ENCODE results near the gene TNFRSF19. TPM values are rescaled to one million over a fixed set of nuclear protein-coding genes. Genes with fewer than 3 reads are reported as not detected.
"Not testable (repeated sequence)": the region's sequence is repeated elsewhere in the genome, so short reads cannot be mapped to it uniquely, and the experiment has no call there.

Gene TNFRSF19, protein sequence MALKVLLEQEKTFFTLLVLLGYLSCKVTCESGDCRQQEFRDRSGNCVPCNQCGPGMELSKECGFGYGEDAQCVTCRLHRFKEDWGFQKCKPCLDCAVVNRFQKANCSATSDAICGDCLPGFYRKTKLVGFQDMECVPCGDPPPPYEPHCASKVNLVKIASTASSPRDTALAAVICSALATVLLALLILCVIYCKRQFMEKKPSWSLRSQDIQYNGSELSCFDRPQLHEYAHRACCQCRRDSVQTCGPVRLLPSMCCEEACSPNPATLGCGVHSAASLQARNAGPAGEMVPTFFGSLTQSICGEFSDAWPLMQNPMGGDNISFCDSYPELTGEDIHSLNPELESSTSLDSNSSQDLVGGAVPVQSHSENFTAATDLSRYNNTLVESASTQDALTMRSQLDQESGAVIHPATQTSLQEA
- total RNA-seq, result under 1 TPM; 0.06 to 0.08 TPM

DNA sequence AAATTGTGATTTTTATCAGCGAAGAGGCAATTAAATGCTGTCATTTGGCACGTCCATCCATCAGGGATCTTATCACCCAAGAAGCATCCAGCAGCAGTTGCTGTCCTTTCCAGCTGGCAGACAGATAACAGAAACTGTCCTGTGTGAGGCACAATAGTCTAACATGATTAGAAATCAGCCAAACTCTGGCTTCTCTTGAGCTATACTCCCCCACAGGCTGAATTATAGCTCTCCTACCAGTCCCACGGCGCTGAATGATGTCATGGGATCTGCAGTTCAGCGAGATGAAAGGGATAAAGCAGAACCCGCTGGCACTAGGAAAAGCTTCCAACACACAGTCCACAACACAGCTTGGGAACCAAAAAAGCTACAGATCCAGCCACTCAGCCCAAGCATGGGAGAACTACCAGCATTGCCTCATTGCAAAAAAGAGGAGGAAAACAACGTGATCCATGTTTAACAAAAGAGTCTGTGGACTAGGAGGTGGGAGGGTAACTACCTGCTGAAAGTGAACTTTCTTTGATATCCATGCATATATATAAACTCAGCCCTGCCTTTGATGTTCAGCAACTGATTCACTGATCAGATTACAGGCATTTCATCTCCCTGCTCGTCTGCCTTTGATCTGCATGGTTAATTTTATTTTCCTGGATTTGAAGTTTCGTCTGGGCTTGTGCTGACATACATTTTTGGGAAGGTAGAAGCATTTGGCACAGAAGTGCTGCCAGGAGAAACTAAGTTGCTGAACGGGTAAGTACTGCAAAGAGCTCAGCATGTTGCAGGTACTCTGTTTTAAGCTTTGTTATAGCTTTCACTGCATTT lies at the start of gene TNFRSF19:
TNFRSF19 (plus strand) TSS at position 314 of the 822 bp plus-strand sequence. CDS start 19,772 bp downstream, outside the sequence.
- Mint-ChIP-seq H3K27ac (no peak within 1 kb of the TSS), H3K27me3 (peaks cover 72% of the 10 kb centered on the region), H3K36me3 (no peaks in the 10 kb centered on the region), H3K4me1 (peaks cover 10% of the 10 kb centered on the region), H3K4me3 (no peak within 1 kb of the TSS), H3K9me3 (no peaks in the 10 kb centered on the region)
- DNase-seq, result no peak

DNA sequence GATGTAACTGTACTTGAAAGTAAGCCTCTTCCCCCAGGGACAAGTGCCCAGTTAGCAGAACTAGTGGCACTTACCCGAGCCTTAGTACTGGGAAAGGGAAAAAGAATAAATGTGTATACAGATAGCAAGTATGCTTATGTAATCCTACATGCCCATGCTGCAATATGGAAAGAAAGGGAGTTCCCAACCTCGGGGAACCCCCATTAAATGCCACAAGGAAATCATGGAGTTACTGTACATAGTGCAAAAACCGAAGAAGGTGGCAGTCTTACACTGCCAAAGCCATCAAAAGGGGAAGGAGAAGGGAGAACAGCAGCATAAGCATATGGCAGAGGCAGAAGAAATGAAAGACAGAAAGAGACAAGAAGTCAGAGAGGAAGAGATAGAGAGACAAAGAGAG lies 40.3 kb upstream of the TNFRSF19 start:
- H3K9me3 Mint-ChIP-seq, H3K27me3 Mint-ChIP-seq, H3K27ac Mint-ChIP-seq, DNase-seq, H3K4me3 Mint-ChIP-seq, H3K36me3 Mint-ChIP-seq, H3K4me1 Mint-ChIP-seq: not testable (repeated sequence)

DNA sequence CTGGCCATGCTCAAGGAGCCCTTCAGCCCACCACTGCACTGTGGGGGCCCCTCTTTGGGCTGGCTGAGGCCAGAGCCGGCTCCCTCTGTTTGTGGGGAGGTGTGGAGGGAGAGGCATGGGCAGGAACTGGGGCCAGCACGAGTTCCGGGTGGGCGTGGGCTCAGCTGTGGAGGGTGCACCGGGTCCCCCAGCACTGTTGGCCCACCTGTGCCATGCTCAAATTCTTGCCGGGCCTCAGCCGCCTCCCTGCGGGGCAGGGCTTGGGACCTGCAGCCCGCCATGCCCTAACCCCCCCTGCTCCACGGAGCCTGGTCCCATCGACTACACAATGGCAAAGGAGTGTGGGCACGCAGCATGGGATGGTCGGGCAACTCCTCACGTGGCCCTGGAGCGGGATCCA lies 38.8 kb upstream of the TNFRSF19 start:
- Mint-ChIP-seq H3K27ac (no peak overlapping the region), H3K27me3 (no peaks in the 10 kb centered on the region), H3K9me3 (peaks cover 2% of the 10 kb centered on the region), H3K4me1 (no peaks in the 10 kb centered on the region), H3K36me3 (no peaks in the 10 kb centered on the region), H3K4me3 (no peak overlapping the region)
- DNase-seq, result no peak

DNA sequence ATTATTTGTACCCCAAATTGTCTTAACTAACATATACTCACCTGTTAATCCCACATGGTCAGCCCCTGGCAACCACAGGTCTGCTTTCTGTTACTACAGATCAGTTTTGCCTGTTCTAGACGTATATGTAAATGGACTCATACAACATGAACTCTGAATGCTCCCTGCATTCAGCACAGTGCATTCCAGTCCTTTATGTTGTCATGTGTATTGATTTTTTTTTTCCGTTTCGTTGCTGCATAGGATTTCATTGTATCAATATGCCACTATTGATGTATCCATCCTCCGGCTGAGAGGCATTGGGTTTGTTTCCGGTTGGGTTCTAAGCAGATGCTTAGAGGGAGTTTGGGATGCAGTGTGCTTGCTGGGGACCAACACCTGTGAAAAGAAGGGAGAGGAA lies 36.1 kb upstream of the TNFRSF19 start:
- no peaks in the 10 kb centered on the region for H3K36me3 Mint-ChIP-seq
- no peak overlapping the region for H3K4me3 Mint-ChIP-seq
- H3K4me1 Mint-ChIP-seq, result no peaks in the 10 kb centered on the region
- H3K27ac Mint-ChIP-seq, result no peak overlapping the region
- peaks cover 4% of the 10 kb centered on the region for H3K27me3 Mint-ChIP-seq
- peaks cover 5% of the 10 kb centered on the region for H3K9me3 Mint-ChIP-seq
- DNase-seq, result no peak

DNA sequence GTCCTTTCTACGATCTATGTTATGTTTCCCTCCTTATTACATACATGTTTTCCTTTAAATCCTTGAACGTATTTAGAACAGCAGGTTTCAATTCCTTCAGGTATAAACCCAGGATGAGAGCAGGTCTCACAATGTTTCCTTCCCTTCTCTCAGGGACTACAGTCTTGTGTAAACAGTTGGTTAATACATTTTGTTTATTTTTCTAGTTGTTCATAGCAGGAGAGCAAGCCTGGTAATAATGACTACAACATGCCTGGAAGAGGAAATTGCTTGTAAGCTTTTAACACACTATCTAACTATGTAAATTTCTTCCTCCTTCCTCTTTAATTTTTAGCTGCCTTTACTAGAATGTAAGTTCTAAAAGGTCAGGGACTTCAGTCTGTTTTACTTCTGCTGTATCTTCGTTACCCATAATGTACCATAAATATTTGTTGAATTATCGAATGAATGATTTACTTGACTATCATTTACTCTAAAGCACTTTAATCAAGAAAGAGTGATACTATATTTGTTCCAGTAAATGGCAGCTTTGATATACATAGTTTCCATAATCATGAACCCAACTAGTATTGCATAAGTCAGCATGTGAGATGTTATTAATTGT lies 28.9 kb upstream of the TNFRSF19 start:
- Mint-ChIP-seq H3K27me3 (peaks cover 16% of the 10 kb centered on the region), H3K9me3 (peaks cover 3% of the 10 kb centered on the region), H3K27ac (no peak overlapping the region), H3K36me3 (no peaks in the 10 kb centered on the region), H3K4me1 (no peaks in the 10 kb centered on the region), H3K4me3 (no peak overlapping the region)
- no peak for DNase-seq

DNA sequence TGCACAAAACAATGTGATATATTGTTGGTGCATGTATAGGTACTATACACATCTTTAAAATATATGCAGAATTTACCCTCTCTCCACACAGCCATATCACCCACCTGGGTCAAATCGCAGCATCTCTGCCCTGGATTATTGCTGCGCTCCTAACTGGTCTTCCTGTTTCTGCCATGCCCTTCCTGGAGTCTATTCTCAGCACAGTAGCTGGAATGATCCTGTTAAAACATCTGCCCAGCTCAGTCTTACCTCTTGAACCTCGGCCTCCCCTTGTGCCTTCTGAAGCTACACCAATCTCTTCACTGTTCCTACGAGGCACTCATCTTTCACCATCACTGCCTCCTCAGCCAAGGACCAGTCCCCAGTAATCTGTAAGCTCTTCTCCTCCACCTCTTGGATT lies 25.5 kb upstream of the TNFRSF19 start:
- Mint-ChIP-seq H3K9me3 (no peaks in the 10 kb centered on the region), H3K36me3 (no peaks in the 10 kb centered on the region), H3K4me1 (no peaks in the 10 kb centered on the region), H3K27ac (no peak overlapping the region), H3K4me3 (no peak overlapping the region), H3K27me3 (peaks cover 37% of the 10 kb centered on the region)
- DNase-seq, result no peak

DNA sequence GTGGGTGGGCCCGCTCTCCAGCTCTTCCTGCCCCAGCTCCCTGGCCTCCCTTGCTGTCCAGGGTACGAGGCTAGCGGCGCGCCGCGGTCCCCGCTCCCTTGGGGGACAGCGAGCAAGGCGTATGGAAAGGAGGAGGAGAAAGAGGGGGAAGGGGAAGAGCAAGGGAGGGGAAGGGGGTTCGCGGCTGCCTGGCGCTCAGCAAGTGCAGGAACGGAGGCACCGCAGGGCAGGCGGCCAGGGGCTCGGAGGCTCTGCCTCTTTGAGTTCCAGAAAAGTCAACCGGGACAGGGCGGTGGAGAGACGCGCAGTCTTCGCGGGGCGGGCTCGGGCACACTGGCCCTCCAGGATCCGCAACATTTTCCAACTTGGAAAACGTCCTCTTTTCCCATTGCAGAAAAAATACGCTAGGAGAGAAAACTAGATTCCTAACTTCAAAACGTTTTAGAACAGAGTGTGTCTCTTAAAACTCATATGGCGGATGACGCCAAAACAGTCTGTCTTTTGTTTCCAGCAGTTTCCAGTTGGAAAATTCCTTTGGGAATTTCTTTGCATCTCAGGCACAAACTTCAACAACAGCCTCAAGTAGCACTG lies 23.1 kb upstream of the TNFRSF19 start:
- peaks cover 37% of the 10 kb centered on the region for H3K27me3 Mint-ChIP-seq
- H3K9me3 Mint-ChIP-seq, result no peaks in the 10 kb centered on the region
- H3K4me3 Mint-ChIP-seq, result no peak overlapping the region
- H3K36me3 Mint-ChIP-seq, result no peaks in the 10 kb centered on the region
- DNase-seq, result no peak
- no peak overlapping the region for H3K27ac Mint-ChIP-seq
- H3K4me1 Mint-ChIP-seq, result no peaks in the 10 kb centered on the region

DNA sequence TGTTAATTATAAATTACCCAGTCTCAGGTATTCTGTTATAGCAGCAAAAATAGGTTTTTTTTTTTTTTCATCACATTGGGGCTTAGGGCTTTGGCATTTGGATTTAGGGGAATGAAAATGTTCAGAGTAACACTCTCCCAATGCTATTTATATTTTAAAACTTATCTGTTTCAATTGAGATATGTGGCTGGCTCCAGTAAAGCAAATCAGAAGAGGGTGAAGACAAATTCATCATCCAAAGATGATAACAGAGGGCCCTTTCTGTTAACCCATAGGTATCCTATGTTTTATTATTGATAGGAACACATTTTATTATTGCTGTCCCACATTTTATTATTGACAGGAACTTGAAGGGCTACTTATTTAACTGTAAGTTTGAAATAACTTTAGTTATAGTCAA lies 20.5 kb upstream of the TNFRSF19 start:
- Mint-ChIP-seq H3K27ac (no peak overlapping the region), H3K9me3 (no peaks in the 10 kb centered on the region), H3K27me3 (peaks cover 32% of the 10 kb centered on the region), H3K36me3 (no peaks in the 10 kb centered on the region), H3K4me3 (no peak overlapping the region), H3K4me1 (no peaks in the 10 kb centered on the region)
- no peak for DNase-seq

DNA sequence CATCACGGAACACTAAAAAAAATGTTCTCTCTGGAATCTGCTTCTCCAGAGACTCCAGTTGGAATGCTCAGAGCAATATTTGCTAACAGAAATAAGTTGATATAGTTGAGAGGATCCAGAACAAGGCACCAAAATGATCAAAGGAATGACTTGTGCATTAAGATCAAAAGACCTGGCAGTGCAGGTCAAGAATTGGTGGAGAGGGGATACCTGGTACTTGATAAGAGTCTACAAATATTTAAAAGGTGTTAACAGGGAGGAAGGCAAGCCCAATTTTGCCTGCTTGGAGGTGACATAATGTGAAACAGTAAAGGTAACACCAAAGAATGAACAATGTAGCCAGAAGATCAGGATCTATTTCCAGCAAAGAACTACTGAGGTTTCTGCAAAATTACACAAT lies 20.0 kb upstream of the TNFRSF19 start:
- H3K27me3 Mint-ChIP-seq, result peaks cover 36% of the 10 kb centered on the region
- H3K9me3 Mint-ChIP-seq, result no peaks in the 10 kb centered on the region

DNA sequence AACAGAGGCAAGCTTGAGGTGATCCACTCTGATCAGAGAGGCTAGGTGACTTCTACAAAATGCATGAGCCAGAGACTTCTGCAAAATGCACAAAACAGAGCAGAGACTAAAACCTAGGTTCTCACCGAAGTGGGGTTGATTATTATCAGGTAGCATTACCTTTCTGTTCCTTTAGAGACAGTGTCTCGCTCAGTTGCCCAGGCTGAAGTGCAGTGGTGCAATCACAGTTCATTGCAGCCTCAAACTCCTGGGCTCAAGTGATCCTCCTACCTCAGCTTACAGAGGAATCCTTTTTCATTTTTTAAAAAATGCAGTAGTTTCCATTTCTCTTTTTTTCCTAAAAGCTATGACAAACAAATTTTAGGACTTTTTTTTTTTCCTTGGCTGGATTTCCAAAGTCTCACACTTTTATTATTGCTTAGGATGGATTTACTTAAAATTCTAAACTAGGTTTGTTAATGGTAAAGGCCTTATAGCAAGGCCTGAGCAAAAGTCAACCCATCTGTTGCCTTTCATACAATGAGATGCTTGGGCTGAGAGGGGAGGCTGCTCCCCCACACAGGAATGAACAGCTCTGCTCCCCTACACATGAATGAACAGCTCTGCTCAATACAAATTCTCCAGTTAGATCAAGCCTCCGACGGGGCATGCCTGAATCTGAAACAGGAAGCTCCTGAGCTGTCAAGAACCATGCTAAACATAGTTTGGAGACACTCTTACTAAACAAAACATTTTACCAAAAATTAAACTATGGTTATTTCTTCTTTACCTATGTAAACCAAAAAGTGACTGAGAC lies 18.8 kb upstream of the TNFRSF19 start:
- H3K36me3 Mint-ChIP-seq, result no peaks in the 10 kb centered on the region
- DNase-seq, result no peak
- no peak overlapping the region for H3K27ac Mint-ChIP-seq
- H3K4me1 Mint-ChIP-seq, result no peaks in the 10 kb centered on the region
- peaks cover 33% of the 10 kb centered on the region for H3K27me3 Mint-ChIP-seq
- H3K4me3 Mint-ChIP-seq, result no peak overlapping the region
- no peaks in the 10 kb centered on the region for H3K9me3 Mint-ChIP-seq

More for the DNA sequence above, 20.0 kb upstream of the TNFRSF19 start:
- Mint-ChIP-seq H3K27ac (no peak overlapping the region), H3K4me1 (no peaks in the 10 kb centered on the region), H3K36me3 (no peaks in the 10 kb centered on the region), H3K4me3 (no peak overlapping the region)
- no peak for DNase-seq

DNA sequence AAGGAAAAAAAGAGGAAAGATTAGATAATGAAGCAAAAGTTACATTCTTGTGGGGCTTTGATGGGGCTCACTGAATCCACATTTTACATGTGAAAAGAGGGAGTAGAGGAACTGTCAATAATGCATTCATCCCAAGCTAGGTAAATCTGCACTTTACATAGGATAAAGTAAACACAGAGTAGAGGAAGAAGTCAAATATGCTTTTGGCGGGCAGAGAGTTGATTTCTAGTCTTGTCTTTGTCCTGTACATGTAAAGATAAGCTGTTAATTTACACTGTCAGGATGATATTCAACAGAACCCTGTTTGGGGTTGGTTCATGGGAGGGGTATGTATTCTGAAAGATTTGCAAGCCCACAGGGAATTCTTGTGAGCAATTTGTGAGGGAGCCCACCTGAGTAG lies 18.0 kb upstream of the TNFRSF19 start:
- H3K9me3 Mint-ChIP-seq, result no peaks in the 10 kb centered on the region
- H3K27ac Mint-ChIP-seq, result no peak overlapping the region
- no peaks in the 10 kb centered on the region for H3K4me1 Mint-ChIP-seq
- H3K4me3 Mint-ChIP-seq, result no peak overlapping the region
- H3K36me3 Mint-ChIP-seq, result no peaks in the 10 kb centered on the region
- no peak for DNase-seq
- H3K27me3 Mint-ChIP-seq, result peaks cover 26% of the 10 kb centered on the region

DNA sequence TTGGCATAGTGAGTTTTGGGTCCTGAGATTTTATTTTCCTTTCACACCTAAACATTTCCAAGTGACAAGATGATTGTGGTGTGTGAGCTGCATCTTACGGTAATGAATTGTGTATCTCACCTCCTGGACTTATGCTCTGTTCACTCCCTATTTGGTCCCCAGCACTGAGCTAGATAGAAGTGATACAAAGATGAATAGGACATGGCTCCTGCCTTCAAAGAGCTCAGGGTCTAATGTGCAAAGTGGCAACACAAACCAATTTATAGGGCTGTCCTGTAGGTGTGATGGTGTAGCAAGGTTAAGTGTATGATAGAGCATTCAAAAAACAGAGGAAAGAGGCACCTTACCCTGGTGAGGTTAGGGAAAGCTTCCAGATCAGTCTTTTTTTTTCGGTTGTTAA lies 17.6 kb upstream of the TNFRSF19 start:
- Mint-ChIP-seq H3K4me3 (no peak overlapping the region), H3K36me3 (no peaks in the 10 kb centered on the region), H3K9me3 (no peaks in the 10 kb centered on the region), H3K27me3 (peaks cover 21% of the 10 kb centered on the region), H3K27ac (no peak overlapping the region), H3K4me1 (no peaks in the 10 kb centered on the region)
- no peak for DNase-seq

DNA sequence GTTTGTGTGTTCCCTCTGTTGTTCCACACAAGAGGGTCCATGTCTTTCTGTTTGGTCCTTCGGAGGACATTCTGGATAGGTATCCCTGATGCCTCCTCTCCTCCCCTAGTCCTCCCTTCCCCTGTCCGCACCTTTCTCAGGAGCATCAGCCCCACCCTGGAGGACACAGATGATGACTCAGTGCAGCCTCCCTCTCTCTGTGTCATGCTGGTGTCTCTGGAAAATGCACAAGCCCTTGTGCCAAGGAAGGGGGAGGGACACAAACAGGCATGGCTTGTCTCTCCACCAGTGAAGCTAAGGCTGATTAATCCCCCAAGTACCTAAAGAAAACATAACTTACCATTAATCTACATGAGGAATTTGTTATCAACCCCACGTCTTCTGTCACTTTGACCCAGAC lies 16.2 kb upstream of the TNFRSF19 start:
- H3K4me1 Mint-ChIP-seq, result no peaks in the 10 kb centered on the region
- no peak overlapping the region for H3K27ac Mint-ChIP-seq
- H3K27me3 Mint-ChIP-seq, result peaks cover 10% of the 10 kb centered on the region
- DNase-seq, result no peak
- H3K9me3 Mint-ChIP-seq, result no peaks in the 10 kb centered on the region
- H3K36me3 Mint-ChIP-seq, result no peaks in the 10 kb centered on the region
- no peak overlapping the region for H3K4me3 Mint-ChIP-seq

DNA sequence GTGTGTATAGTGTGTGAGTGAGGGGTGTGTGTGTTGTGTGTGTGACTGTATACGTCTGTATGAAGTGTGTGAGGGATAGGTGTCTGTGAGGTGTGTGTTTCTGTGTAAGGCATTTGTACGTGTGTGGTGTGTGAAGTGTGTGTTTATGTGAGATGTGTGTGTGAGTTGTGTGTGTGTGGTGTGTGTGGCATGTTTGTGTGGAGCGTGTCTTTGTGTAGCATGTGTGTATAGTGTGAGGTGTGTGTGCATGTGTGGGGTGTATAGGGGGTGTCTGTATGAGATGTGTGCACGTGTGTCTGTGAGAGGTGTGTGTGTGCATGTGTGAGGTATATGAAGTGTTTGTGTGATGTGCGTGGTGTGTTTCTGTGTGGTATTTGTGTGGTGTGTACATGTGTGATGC lies 13.2 kb upstream of the TNFRSF19 start:
- no peak for DNase-seq
- Mint-ChIP-seq H3K27me3 (peaks cover 9% of the 10 kb centered on the region), H3K36me3 (no peaks in the 10 kb centered on the region), H3K4me1 (no peaks in the 10 kb centered on the region), H3K9me3 (no peaks in the 10 kb centered on the region), H3K27ac (no peak overlapping the region), H3K4me3 (no peak overlapping the region)

Data from activated naive CD8-positive, alpha-beta T cell treated with anti-CD3 and anti-CD28 coated beads for 36 hours (primary cell).